T-helper 2 cell treated with Interferon-gamma antibody and Interleukin-4, amounts not matched to agents 100 ng/mL and 5 ng/mL, for 36 hours (primary cell): ENCODE measurements around the gene MAP3K5. TPM values are rescaled to one million over a fixed set of nuclear protein-coding genes. Genes with fewer than 3 reads are reported as not detected.

ENCODE experiments used
- intact Hi-C: fragments of 100-400 bp; cut with micrococcal nuclease; formaldehyde crosslinking; loops from one replicate; pipeline ENCODE4 v1.15.1; 2023
- total RNA-seq: library from RNA; stranded (reverse); gene quantifications from 2 replicates; pipeline ENCODE4 v1.2.3, GENCODE V29; 2022

MAP3K5 gene
- total RNA-seq, 1 donor from 2014 or later: 24.4 TPM

- intact Hi-C loops: no loop called here
Measured at GRCh38 chr6:136549300-136550044, 242.8 kb downstream of the MAP3K5 start.

DNA sequence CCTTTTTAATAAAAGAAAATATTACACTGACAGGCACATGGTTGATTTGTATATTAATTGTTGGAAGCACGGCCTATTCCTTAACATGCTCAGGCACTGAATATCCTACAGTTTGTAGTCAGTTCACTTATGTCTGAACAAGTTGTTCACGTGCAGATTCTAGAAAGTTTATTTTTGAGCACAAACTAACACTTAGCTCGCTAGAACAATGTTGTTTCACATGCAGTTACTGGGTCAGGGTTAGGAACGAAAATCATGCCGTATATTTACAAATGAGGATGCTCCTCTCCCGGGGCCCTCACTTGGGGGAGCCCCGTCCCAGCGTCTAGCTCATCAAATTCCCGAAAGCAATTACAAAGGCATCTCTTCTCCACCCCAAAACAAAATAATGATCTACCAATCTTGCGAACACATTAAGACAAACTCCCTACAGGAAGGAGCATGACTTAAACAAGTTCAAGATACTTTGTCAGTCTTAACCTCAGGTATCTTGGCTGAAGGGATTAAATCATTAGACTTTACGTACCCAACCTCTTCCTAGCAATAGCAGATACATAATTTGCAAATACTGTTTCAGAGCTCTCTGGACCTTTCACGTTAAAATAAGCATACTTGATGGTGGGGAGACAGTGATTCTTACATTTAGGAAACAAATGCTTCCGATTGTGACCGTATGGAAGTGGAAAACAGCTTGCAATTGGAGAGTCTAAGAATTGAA lies 243.5 kb downstream of the MAP3K5 start:
- intact Hi-C loops: no loop called here

DNA sequence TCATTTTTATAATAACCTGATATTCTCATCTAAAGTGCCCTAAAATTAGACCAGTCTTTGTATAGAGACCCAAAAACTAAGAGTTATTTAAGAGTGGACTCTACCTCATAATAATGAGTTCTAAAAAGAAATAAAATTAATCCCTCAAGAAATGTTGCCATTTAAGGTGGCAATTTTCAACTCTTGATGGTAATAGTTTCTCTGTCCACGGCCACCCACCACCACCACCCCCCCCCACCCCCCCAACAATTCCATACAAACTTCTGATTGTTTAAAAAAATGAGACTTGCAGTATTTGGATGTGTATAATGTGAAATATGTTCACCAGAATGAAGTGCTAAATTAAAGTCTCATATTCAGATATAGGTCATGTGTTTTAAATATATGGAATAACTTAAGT lies 244.4 kb downstream of the MAP3K5 start:
- intact Hi-C loops: no loop called here

GRCh38 chr6:136547336-136547735 lies 244.9 kb downstream of the MAP3K5 start:
- intact Hi-C loops: no loop called here

DNA sequence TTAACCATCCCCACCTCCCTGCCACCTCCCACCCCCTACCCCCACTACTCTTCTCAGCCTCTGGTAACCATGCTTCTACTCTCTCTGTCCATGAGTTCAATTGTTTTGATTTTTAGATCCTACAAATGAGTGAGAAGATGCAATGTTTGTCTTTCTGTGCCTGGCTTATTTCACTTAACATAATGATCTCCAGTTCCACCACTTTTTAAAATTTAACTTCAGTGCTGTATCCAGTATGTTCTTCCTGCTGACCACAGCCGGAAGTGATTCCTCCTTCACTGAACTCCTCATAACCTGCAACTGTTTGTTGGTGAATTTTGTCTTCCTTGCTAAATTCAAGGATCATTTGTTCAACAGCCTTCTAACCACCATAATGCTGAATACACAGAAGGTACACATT lies 245.9 kb downstream of the MAP3K5 start:
- intact Hi-C loops: no loop called here

DNA sequence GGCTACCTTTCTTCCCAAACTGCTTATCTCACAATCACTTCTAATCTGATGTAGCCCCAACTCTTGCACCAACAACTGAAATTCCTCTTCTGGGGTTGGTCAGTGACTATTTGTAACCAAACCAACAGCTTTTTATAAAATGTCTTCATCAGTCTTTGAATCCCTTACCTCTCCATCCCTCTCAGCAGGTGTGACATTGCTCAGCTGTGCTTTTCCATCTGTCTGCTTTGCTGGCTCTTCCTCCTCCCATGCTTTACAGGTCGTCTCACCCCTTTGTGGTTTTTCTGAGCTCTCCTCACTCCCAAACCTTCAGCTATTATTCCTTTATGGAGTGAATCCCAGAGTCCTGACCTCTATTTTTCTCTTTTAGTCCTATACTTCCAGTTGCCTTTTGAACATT lies 248.0 kb downstream of the MAP3K5 start:
- intact Hi-C loops: no loop called here

GRCh38 chr6:136541395-136541794 lies 250.9 kb downstream of the MAP3K5 start:
- intact Hi-C loops: no loop called here

DNA sequence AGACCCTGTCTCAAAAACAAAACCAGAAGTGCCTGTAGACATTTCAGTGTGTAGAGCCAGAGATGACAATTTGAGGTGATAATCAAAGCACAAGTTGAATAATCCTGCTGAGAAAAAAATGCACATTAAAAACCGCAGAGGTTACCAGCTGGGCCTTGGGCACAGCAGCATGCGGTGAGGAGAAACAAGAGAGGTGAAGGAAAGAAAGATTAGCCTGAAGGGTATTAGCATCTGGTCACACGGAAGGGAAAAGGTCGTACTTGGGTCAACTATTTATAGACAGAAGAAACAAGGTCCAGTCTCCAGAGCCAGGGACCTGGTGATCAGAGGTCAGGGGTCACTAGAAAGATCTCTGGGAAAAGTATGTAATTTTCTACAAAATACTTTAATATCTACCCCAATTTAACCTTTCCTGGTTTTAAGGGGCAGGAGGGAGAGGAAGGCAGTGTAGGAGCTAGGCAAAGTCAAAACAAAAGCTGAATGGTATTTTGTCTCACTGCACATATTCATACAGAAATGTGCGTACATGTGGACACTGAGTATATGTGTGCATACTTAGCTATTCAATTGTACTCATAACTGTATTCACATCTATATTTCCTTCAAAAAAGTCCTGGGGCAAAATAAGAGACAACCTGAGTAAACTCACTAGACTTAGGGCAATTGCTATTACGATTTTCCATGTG lies 252.2 kb downstream of the MAP3K5 start:
- intact Hi-C loops: no loop called here

DNA sequence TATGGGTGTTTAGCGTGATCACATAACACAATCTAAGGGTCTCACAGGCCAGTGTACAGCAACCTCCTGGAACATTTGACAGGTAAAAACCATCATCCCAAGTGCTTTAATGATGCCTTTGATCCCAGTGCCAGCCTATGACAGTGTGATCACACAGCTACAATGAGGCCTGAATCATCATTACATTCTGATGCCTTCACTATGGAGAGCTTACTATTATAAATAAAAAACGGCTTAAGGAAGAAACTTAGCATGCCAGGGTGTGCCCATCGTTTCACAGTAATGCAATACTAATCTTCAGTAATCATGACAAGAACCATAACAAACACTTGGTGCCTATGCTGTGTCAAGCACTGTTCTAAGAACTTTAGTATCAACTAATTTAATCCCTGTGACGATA lies 253.4 kb downstream of the MAP3K5 start:
- intact Hi-C loops: no loop called here

GRCh38 chr6:136535880-136536650 lies 256.2 kb downstream of the MAP3K5 start:
- intact Hi-C loops: no loop called here

- intact Hi-C loops: no loop called here
Measured at GRCh38 chr6:136535017-136535765, 257.1 kb downstream of the MAP3K5 start.

DNA sequence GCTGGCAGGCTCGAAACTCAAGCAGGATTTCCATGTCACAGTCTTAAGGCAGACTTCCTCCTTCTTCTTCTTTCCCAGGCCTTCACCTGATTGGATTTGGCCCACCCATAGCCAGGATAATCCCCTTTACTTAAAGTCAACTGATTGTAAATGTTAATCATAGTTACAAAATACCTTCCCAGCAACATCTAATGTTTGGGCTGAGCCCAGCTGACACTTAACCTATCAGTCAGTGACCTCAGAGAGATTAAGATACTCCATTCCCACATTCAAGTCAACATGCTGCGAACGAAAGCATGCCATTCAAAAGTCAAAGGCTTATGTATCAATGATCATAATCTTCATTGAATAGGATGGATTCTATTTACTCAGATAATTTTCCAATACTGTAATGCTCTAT lies 258.0 kb downstream of the MAP3K5 start:
- intact Hi-C loops: no loop called here

- intact Hi-C loops: no loop called here
Measured at GRCh38 chr6:136533487-136533886, 258.8 kb downstream of the MAP3K5 start.

GRCh38 chr6:136532030-136532429 lies 260.2 kb downstream of the MAP3K5 start:
- intact Hi-C loops: no loop called here

DNA sequence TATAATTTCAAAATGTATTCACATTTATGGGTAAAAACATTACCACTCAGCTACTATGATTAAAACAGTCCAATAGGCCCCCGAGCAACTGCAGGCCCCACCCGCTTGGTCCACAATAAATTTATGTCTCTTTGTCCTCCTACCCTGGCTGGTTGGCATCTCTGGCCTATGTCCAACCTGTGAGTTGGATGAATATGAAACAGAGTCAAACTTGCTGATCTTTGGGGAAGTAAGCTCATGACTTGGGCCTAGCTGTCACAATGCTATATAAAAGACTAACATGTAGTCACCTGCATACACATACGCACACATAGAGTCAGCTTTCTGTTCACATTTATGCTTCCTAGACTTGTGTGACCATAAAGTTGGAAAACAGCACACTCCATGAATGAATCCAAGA lies 262.6 kb downstream of the MAP3K5 start:
- intact Hi-C loops: no loop called here

GRCh38 chr6:136528477-136528876 lies 263.8 kb downstream of the MAP3K5 start:
- intact Hi-C loops: no loop called here

DNA sequence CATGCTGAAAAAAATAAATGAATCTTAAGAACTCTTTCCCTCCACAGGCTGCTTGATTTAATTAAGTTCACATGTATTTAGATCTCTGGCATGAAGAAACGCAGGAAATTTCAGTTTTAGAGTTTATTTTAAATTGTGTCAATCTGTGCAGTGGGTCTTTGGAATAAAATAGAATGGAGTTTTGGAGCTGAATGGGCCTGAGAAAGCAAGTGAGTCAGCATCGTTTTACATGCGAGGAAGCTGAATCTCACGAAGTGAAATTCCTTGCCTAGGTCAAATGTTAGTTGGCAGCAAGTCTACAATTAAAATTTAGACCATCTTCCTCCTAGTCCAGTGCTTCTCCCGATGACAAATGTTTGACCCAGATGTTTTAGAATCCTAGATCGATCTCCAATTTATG lies 264.4 kb downstream of the MAP3K5 start:
- intact Hi-C loops: no loop called here

DNA sequence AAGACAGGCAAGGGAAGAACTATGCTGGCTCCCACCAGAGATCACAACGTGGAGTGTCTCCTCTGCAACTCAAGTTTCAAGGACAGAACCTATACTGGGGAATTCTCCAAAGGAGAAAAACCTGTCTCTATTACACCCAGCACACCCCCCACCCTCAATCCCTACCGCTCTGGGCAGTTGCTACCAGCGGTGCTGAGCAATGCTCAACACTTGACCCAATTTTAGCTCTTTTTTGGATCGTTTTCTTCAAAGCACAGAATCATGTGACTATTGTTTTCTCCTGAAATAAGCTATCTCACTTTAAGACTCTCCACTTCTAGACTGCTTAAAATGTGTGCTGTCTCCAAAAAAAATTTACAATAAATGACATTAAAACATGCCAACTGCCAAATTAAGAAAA lies 265.3 kb downstream of the MAP3K5 start:
- intact Hi-C loops: no loop called here

DNA sequence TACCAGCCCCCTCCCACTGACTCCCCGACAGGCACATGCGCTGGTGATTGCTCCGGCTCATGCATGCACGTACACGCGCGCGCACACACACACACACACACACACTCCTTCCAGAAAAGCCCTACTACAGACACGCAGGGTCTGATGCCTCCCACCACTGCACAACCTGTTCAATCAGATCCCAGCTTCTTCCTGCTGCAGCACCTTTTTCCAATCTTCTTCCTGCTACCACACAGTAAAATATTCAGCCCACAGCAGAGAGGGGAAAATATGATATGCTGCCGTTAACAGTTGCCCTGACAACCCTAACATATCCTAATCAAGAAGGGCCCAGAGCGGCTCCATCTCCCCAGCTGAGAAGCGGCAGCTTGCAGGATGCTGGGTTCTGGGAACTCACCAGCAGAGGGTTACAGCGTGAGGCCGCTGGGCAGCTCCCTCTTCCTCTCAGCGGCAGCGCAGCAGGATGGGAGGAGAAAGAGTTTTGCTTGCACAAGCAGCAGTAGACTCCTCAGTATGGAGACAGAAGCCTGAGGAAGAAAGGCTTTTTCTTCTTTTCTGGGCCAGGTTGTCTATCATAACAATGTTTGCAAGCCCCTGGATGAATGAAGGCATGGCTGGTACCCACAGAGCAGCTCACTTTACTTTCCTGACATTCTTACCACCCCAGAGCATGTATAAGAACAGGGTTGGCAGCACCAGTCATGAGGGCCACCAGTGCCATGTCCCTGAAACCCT lies 265.9 kb downstream of the MAP3K5 start:
- intact Hi-C loops: no loop called here

GRCh38 chr6:136525586-136526195 lies 266.6 kb downstream of the MAP3K5 start:
- intact Hi-C loops: no loop called here
